ENCODE measurements around the gene GULP1.

GULP1 gene

GRCh38 chr2:188381614-188382013, 89.9 kb downstream of the GULP1 start:
- no peak for DNase-seq

- DNase-seq: no peak
Measured at GRCh38 chr2:188382107-188382506, 90.4 kb downstream of the GULP1 start.

- no peak for DNase-seq
Measured at GRCh38 chr2:188383158-188383557, 91.5 kb downstream of the GULP1 start.

GRCh38 chr2:188385857-188386256, 94.2 kb downstream of the GULP1 start:
- no peak for DNase-seq

- no peak for DNase-seq
Measured at GRCh38 chr2:188388831-188389230, 97.2 kb downstream of the GULP1 start.

GRCh38 chr2:188391354-188391753, 99.7 kb downstream of the GULP1 start:
- no peak for DNase-seq

- no peak for DNase-seq
Measured at GRCh38 chr2:188394931-188395472, 103.3 kb downstream of the GULP1 start.

GRCh38 chr2:188395903-188396689, 104.4 kb downstream of the GULP1 start:
- no peak for DNase-seq

- DNase-seq: no peak
Measured at GRCh38 chr2:188399159-188399558, 107.5 kb downstream of the GULP1 start.

- no peak for DNase-seq
Measured at GRCh38 chr2:188403676-188404075, 112.0 kb downstream of the GULP1 start.

- no peak for DNase-seq
Measured at GRCh38 chr2:188404341-188405004, 112.8 kb downstream of the GULP1 start.

- no peak for DNase-seq
Measured at GRCh38 chr2:188406414-188406813, 114.7 kb downstream of the GULP1 start.

GRCh38 chr2:188410504-188411235, 119.0 kb downstream of the GULP1 start:
- no peak for DNase-seq

GRCh38 chr2:188412190-188412589, 120.5 kb downstream of the GULP1 start:
- no peak for DNase-seq

- DNase-seq: peak; percentile 28 to 43
Measured at GRCh38 chr2:188414411-188414810, 122.7 kb downstream of the GULP1 start.

- DNase-seq: no peak
Measured at GRCh38 chr2:188414869-188415753, 123.4 kb downstream of the GULP1 start.

GRCh38 chr2:188415754-188416083, 124.0 kb downstream of the GULP1 start:
- DNase-seq: no peak

- DNase-seq: no peak
Measured at GRCh38 chr2:188416367-188416766, 124.7 kb downstream of the GULP1 start.

- DNase-seq: no peak
Measured at GRCh38 chr2:188422726-188423125, 131.1 kb downstream of the GULP1 start.

GRCh38 chr2:188425266-188425665, 133.6 kb downstream of the GULP1 start:
- no peak for DNase-seq

- DNase-seq: no peak
Measured at GRCh38 chr2:188426121-188426520, 134.4 kb downstream of the GULP1 start.

- no peak for DNase-seq
Measured at GRCh38 chr2:188430705-188431104, 139.0 kb downstream of the GULP1 start.

GRCh38 chr2:188434018-188434417, 142.3 kb downstream of the GULP1 start:
- no peak for DNase-seq
